Mammary epithelial cell (primary cell): ENCODE results near the gene TECPR2.

ENCODE experiments used
- CTCF ChIP-seq, 2 donors: IDR thresholded peaks in 1 of 2; conservative IDR thresholded peaks in 1 of 2; 2 replicates each; pipeline ENCODE4 v1.5.1; 2011 to 2012; ENCODE audit warnings: inconsistent platforms in 2 of 2, low read length in 2 of 2, mild to moderate bottlenecking in 2 of 2, control low read depth in 1 of 2, low read depth in 1 of 2; ENCODE audit not compliant: insufficient read depth in 1 of 2; ENCODE audit errors: extremely low read depth in 1 of 2
- EZH2 ChIP-seq: IDR thresholded peaks from 2 replicates; pipeline ENCODE4 v1.6.1; 2012; ENCODE audit warnings: low read length, inconsistent platforms, borderline replicate concordance

DNA sequence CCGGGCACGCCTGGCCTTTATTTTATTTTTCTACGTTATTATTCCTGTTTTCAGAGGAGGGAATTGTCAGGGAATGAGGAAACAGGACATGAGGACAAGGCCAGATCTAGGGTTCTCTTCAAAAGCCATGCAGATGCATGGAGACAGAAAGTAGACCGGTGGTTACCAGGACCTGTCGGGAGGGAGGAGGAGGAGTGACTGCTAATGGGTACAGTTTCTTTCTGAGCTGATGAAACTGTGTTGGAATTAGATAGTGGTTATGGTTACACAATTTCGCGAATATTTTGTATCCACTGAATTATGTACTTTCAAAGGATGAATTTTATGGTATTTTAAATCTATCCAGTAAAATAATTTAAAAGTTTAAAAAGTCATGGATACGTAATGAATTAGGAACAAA, 31.9 kb upstream of the TECPR2 start:
- no peak for TF ChIP-seq CTCF (conservative IDR thresholded peaks at IDR 0.05 in 1 of 2, IDR thresholded peaks at IDR 0.05 in 1 of 2; ENCODE audit: extremely low read depth in 1 of 2, insufficient read depth in 1 of 2, low read depth in 1 of 2, low read length in 2 of 2)
- TF ChIP-seq EZH2 = no peak
